Stromal cell of bone marrow (primary cell): Measurements from ENCODE around the gene FICD.
"Not testable (repeated sequence)": the region's sequence is repeated elsewhere in the genome, so short reads cannot be mapped to it uniquely, and the experiment has no call there.

Source experiments
- DNase-seq: peaks from one replicate; pipeline ENCODE4 v3.0.0-alpha.2; 2012; ENCODE audit warnings: low read depth

Gene FICD

DNA sequence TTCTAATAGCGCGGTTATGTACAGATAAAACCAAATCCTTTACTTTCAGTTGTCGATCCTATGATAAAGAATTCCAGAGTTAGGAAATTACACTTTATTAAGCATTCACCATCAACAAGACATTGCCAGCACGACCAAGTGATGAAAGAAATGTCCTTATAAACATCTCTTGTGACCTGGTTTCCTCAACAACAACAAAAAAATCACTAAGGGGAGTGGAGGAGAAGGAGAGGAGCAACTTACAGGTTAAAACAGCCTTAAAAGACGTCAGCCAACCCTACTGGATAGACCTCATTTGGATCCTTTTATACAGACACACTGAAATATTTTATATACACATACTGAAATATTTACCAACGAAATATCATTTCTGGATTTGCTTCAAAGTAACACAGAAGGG is 23.1 kb downstream of the FICD start:
- DNase-seq, result no peak

- no peak for DNase-seq
Observed at GRCh38 chr12:108538616-108539195, 23.6 kb downstream of the FICD start.

GRCh38 chr12:108542320-108542719 is 27.2 kb downstream of the FICD start:
- no peak for DNase-seq

GRCh38 chr12:108543652-108544051 is 28.6 kb downstream of the FICD start:
- DNase-seq, result no peak

DNA sequence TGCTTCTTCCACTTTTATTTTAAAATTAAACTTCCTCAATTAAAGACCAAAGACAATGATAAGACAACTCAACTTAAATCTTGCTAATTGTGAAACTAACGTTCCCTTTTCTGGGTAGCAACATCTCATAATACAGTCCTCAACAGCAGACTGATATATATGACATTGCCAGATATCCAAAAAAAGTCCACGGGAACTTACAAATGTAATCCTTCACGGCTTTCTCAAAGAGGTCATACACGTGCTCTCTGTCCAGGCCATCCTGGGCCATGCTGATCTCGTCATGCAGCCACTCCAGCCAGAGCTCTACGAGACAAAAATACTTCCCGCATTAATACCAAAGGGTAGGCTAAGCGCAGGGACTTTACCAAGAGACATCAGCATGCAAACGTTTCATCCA is 32.6 kb downstream of the FICD start:
- DNase-seq, result no peak

GRCh38 chr12:108548954-108549521 is 34.0 kb downstream of the FICD start:
- no peak for DNase-seq

GRCh38 chr12:108551535-108551934 is 36.5 kb downstream of the FICD start:
- DNase-seq, result no peak

DNA sequence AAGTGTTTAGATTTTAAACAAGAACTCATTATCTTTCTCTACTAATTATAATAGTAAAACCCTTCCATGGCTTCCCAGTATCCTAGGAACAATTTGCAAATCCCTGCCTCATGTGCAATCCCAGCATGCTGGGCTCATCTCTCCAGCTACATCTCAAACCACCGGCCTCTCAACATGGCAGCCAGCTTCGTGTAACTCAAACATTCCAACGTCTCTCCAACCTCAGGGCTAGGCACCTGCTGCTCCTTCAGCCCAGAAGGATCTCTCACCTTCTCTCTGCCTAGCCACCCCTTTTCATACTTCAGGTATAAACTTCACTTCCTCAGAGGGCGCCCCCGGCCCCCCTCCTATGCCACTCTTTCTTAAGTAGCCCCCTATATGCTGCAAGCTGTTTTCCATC is 38.7 kb downstream of the FICD start:
- no peak for DNase-seq

- DNase-seq, result not testable (repeated sequence)
Observed at GRCh38 chr12:108555383-108555782, 40.3 kb downstream of the FICD start.

- DNase-seq, result no peak
Observed at GRCh38 chr12:108559007-108559655, 44.1 kb downstream of the FICD start.

GRCh38 chr12:108559748-108560147 is 44.7 kb downstream of the FICD start:
- no peak for DNase-seq

- DNase-seq, result no peak
Observed at GRCh38 chr12:108560321-108560721, 45.2 kb downstream of the FICD start.

DNA sequence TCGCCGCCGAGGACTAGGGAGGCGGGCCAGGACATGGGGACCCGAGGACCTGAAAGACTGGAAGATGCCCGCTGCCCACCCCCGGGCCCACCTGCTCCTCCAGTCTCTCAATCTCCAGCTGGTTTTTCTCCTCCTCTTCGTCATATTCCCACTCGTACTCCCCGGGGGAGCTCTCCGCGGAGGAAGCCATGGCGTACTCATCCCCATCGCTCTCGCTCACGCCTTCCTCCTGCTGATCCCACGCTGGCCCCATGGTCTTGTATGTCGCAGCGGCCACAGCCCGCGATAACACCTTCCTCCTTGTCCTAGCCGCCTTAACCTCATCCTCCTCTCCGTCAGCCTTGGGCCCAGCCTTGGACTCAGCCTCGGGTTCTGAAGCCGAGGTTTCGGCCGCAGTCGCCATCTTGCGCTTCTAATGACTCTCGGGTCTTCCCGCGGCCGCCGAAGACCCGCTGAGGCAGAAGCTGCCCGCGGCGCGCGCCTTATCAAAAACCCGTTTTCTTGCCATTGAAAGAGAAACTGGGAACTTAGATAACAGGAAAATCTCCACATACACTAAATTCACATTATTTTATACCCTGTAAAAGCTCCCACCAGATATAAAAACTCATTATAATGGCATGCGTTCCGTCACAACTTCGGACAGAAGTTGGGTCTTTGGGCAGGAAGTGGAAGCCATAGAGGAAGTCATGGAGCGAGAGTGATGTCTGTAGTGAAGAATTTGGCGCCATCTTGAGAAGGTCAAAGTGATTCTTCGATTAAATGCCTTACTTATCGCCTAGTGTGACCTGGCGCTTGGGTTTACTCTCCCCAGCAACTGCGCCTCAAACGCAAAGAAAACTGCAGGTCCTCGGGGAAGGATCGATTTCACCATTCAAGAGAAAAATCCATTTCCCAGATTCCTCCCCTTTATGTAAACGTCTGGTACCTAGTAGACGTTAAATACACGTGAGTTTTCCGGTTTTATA is 46.0 kb downstream of the FICD start, which contains the start of gene SART3:
TSS of gene SART3 (minus strand) at position 422 of the 968 bp plus-strand sequence. CDS start at position 403, 19 bp downstream.
- DNase-seq, result peak; percentile 81

GRCh38 chr12:108561852-108562347 is 46.8 kb downstream of the FICD start:
- no peak for DNase-seq

- DNase-seq, result peak; percentile 92
Observed at GRCh38 chr12:108562348-108563135, 47.5 kb downstream of the FICD start, which contains the start of gene ISCU. TSS of gene ISCU (plus strand) at chr12:108562596. CDS start at chr12:108562623, 27 bp downstream.

DNA sequence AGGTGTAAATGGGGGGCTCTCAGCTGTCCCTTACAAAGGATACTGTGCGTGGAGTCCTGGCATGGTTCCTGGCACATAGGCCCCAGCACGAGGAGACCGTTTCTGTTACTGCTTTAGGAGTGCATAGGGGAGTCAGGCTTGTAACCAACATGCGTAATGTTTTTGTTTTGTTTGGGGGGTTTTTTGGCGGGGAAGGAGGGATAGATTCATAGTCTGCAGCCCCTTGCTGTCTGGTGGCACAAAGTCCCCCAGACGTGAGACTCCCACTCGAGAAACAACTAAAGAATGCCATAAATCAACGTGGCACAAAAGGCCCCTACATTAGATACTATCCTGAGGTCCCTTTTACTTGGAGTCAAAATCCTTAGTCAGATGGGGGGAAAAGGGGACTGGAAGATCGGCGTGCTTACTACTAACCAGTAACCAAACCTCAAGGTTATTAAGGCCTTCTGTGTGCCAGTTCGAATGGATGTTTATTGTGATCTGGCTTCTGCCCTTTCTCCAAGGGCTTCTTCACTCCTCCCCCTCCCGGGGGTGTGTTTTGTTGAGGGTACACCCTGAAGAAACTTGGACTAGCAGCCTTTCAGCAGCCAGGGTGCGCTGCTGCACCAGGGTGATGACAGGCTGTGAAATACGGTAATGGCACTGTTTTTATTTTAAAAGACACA is 48.2 kb downstream of the FICD start:
- DNase-seq, result peak; percentile 86

- no peak for DNase-seq
Observed at GRCh38 chr12:108563804-108564151, 48.7 kb downstream of the FICD start.

DNA sequence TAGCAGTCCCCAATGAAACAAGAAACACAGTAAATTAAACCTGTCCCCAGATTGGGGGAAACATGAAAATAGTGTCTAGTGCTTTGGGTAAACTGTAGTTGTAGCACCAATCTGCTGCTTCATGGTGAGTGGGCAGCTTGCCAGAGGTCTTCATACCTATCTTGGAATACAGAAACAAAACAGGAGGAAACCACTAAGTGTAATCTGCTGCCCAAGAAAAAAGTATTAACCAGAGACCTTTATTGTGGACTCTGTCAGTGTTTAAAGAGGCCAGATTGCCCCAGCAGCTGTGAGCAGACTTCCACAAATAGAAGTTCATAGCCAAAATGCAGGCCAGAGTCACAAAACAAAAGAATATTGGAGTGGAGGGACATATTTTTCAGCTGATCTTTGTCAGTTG is 49.6 kb downstream of the FICD start:
- no peak for DNase-seq

GRCh38 chr12:108565146-108565545 is 50.1 kb downstream of the FICD start:
- DNase-seq, result no peak

DNA sequence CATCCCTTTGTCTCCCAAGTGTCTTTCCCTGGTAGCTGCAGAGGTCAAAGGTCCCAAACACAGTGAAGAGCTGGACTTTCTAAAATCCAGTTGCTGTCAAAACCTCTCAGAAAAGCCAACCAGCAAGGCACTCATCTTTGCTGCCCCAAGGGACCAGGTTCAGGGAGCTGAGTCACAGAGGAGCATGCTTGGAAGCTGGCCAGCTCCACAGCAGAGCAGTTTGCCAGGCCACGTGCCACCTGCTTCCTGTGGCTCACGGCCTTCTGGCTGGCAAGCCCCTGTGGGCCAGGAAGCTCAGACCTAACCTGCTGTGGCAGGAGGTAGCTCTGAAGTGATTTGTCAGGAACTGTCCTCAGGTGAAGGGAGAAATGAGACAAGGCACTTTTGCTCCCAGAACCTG is 50.9 kb downstream of the FICD start:
- no peak for DNase-seq

GRCh38 chr12:108566452-108566851 is 51.4 kb downstream of the FICD start:
- DNase-seq, result no peak
